K562 (cell line): ENCODE data around the gene LY6G6C. TPM values are rescaled to one million over a fixed set of nuclear protein-coding genes. Genes with fewer than 3 reads are reported as not detected.

Experiments
- CHAMP1 ChIP-seq: fragments of 450-650 bp; IDR thresholded peaks from 2 replicates; pipeline ENCODE4 v1.6.1; 2016; ENCODE audit warnings: mild to moderate bottlenecking
- EHMT2 ChIP-seq: fragments of 450-650 bp; IDR thresholded peaks from 2 replicates; pipeline ENCODE4 v1.6.1; 2018; ENCODE audit warnings: antibody characterized with exemption
- ELF1 ChIP-seq: fragments of 200-800 bp; sonication (Bioruptor generic); IDR thresholded peaks from 2 replicates; pipeline ENCODE4 v1.6.1; 2016; ENCODE audit warnings: missing genetic modification characterization, missing compliant biosample characterization
- FOXA3 ChIP-seq, 2 experiments: fragments of 450-650 bp in 1 of 2; sonication (generic) in 1 of 2; formaldehyde crosslinking; IDR thresholded peaks in 1 of 2; conservative IDR thresholded peaks in 1 of 2; 2 replicates each; pipeline versions ENCODE4 v1.4.0 to v1.8.0; 2020 to 2022; ENCODE audit warnings: mild to moderate bottlenecking in 2 of 2, missing genetic modification reagents in 1 of 2
- HLTF ChIP-seq: fragments of 450-650 bp; IDR thresholded peaks from 2 replicates; pipeline ENCODE4 v1.6.1; 2016
- KAT7 ChIP-seq: sonication (generic); formaldehyde crosslinking; IDR thresholded peaks from 2 replicates; pipeline ENCODE4 v1.8.0; 2022; ENCODE audit warnings: missing genetic modification reagents, mild to moderate bottlenecking, borderline replicate concordance
- KDM4B ChIP-seq, 2 experiments: fragments of 450-650 bp in 1 of 2; sonication (generic) in 1 of 2; IDR thresholded peaks; 2 replicates each; pipeline ENCODE4 v1.6.1; 2016 to 2017; ENCODE audit warnings: borderline replicate concordance in 2 of 2, antibody characterized with exemption in 1 of 2, low read depth in 1 of 2, mild to moderate bottlenecking in 1 of 2
- TAF15 ChIP-seq: fragments of 200-400 bp; formaldehyde crosslinking; IDR thresholded peaks from 2 replicates; pipeline ENCODE4 v1.6.1; 2017; ENCODE audit warnings: mild to moderate bottlenecking, low read depth, low read length, moderate library complexity
- ZBTB12 ChIP-seq: fragments of 250-450 bp; sonication (Bioruptor Pico); IDR thresholded peaks from 2 replicates; pipeline ENCODE4 v1.4.0; 2020
- ZBTB7A ChIP-seq: IDR thresholded peaks from 2 replicates; pipeline ENCODE4 v1.6.1; 2011; ENCODE audit warnings: low read depth, mild to moderate bottlenecking, low read length, moderate library complexity, borderline replicate concordance; ENCODE audit not compliant: control insufficient read depth
- ZNF224 ChIP-seq: sonication (generic); formaldehyde crosslinking; IDR thresholded peaks from 2 replicates; pipeline ENCODE4 v1.8.0; 2022; ENCODE audit warnings: mild to moderate bottlenecking, missing genetic modification reagents
- ZNF518B ChIP-seq: fragments of 250-450 bp; sonication (Bioruptor Pico); IDR thresholded peaks from 2 replicates; pipeline ENCODE4 v1.5.0; 2021; ENCODE audit warnings: mild to moderate bottlenecking, moderate library complexity
- ZNF644 ChIP-seq: fragments of 200-800 bp; sonication (Bioruptor generic); IDR thresholded peaks from 2 replicates; pipeline ENCODE4 v1.6.1; 2016; ENCODE audit warnings: low read depth, missing genetic modification characterization, missing compliant biosample characterization
- polyA plus RNA-seq, 8 experiments: library from polyadenylated mRNA; depleted of rRNA in 4 of 8; stranded (reverse) in 5 of 8; unstranded in 3 of 8; fragments of >200 nt; fragmentation: Nextera tagmentation in 2 of 8; fragmentation: Illumina TruSeq in 1 of 8; extraction: Ambion mirVana in 2 of 8; extraction: Trizol in 1 of 8; gene quantifications; 2 replicates each; pipeline versions ENCODE4 v1.2.1 to v1.2.3, GENCODE V29; 2011 to 2014; ENCODE audit warnings: inconsistent platforms in 1 of 8, missing spikeins in 1 of 8
- total RNA-seq, 7 experiments: library from RNA; depleted of rRNA in 6 of 7; stranded (reverse); fragments of >200 nt in 6 of 7; fragmentation: Illumina TruSeq in 2 of 7; extraction: Trizol in 2 of 7; gene quantifications; 2 replicates each; pipeline versions ENCODE4 v1.2.1 to v1.2.3, GENCODE V29; 2011 to 2021; ENCODE audit warnings: low replicate concordance in 1 of 7
- TF ChIP-seq, protein P1 (sequence below): sonication (generic); formaldehyde crosslinking; IDR thresholded peaks from 2 replicates; pipeline ENCODE4 v1.8.1; 2023; ENCODE audit warnings: mild to moderate bottlenecking, missing genetic modification reagents
- TF ChIP-seq, protein P2 (sequence below): fragments of 250-450 bp; sonication (Bioruptor Pico); IDR thresholded peaks from 2 replicates; pipeline ENCODE4 v1.9.0; 2021; ENCODE audit warnings: mild to moderate bottlenecking, inconsistent platforms

LY6G6C gene
- total and polyA plus RNA-seq, 9 of the 15 experiments (the other 6 are each of a cell fraction or from before 2014, with no cell fraction given), result 0.06 to 0.20 TPM; not detected in 7

DNA sequence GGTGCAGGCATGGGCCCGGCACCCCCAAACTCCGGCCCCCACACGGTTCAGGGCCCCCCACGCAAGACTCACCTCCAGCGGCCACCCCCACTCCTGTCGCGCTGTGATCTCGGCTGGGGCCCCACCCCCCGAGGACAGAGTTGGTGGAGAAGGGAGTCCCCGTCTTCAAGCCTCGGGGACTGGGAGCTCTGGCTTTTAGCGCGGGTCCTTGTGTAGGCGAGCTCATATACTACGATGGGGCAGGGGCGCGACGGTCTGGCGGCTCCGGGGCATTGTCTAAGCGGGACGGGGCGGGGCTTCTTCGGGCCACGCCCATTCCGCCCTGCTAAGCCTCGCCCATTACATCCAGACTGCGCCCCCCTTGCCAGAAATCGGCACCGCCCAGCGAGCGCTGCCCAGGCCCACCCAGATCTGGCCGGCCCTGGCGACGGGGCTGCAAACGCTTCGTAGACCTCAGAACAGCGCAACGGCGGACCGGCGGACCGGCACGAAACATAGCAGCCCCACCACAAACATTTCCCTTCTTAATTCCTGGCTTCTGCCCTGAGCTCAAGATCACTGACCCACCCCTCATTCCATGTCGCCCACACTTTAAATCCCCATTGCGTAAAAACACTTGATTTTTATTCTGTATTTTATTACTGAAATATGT lies 8.6 kb upstream of the LY6G6C start (continued):
- TF ChIP-seq CHAMP1 (no peak), KDM4B (IDR thresholded peaks at IDR 0.05; ENCODE audit: borderline replicate concordance in 2 of 2, low read depth in 1 of 2) (no peak), KAT7 (no peak), EHMT2 (no peak), ZBTB12 (peak; percentile 68), ELF1 (no peak), TAF15 (no peak; the same call in 1 of the 2 replicates), ZNF224 (CRISPR knock-in tag) (0 out of 2 replicates have a peak, but pooled peaks have one; percentile 48), HLTF (peak; percentile 92), ZNF644 (no peak), ZBTB7A (peak; percentile 97), ZNF518B (peak; percentile 95), FOXA3 (CRISPR knock-in tag; conservative IDR thresholded peaks at IDR 0.05 in 1 of 2, IDR thresholded peaks at IDR 0.05 in 1 of 2) (peak in 1 of 2 experiments; percentile 75; a peak in 2 of 4 replicates)
- TF ChIP-seq, protein P1, sequence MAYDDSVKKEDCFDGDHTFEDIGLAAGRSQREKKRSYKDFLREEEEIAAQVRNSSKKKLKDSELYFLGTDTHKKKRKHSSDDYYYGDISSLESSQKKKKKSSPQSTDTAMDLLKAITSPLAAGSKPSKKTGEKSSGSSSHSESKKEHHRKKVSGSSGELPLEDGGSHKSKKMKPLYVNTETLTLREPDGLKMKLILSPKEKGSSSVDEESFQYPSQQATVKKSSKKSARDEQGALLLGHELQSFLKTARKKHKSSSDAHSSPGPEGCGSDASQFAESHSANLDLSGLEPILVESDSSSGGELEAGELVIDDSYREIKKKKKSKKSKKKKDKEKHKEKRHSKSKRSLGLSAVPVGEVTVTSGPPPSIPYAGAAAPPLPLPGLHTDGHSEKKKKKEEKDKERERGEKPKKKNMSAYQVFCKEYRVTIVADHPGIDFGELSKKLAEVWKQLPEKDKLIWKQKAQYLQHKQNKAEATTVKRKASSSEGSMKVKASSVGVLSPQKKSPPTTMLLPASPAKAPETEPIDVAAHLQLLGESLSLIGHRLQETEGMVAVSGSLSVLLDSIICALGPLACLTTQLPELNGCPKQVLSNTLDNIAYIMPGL (CRISPR knock-in tag), result peak; percentile 8; the same call in 1 of the 2 replicates
- TF ChIP-seq, protein P2, sequence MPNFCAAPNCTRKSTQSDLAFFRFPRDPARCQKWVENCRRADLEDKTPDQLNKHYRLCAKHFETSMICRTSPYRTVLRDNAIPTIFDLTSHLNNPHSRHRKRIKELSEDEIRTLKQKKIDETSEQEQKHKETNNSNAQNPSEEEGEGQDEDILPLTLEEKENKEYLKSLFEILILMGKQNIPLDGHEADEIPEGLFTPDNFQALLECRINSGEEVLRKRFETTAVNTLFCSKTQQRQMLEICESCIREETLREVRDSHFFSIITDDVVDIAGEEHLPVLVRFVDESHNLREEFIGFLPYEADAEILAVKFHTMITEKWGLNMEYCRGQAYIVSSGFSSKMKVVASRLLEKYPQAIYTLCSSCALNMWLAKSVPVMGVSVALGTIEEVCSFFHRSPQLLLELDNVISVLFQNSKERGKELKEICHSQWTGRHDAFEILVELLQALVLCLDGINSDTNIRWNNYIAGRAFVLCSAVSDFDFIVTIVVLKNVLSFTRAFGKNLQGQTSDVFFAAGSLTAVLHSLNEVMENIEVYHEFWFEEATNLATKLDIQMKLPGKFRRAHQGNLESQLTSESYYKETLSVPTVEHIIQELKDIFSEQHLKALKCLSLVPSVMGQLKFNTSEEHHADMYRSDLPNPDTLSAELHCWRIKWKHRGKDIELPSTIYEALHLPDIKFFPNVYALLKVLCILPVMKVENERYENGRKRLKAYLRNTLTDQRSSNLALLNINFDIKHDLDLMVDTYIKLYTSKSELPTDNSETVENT (CRISPR knock-in tag), result peak; percentile 93
